Naive thymus-derived CD4-positive, alpha-beta T cell (primary cell): ENCODE results near the gene BATF3. TPM values are rescaled to one million over a fixed set of nuclear protein-coding genes. Genes with fewer than 3 reads are reported as not detected.

ENCODE experiments used
- ATAC-seq: fragments of 150-1000 bp; cut with Tn5 transposase; 2 replicates; pipeline ENCODE4 v1.10.0; 2021; ENCODE audit warnings: mild to moderate bottlenecking, moderate library complexity
- CTCF ChIA-PET: fragments of 350-600 bp; sonication (Branson Sonifier 250); formaldehyde crosslinking; loops from one replicate; lab custom pipeline; 2021; ENCODE audit warnings: antibody characterized with exemption; lab: Charles Lee
- POLR2A ChIA-PET: fragments of 350-600 bp; sonication (Branson Sonifier 250); formaldehyde crosslinking; loops from one replicate; lab custom pipeline; 2021; ENCODE audit warnings: antibody characterized with exemption, inconsistent platforms; lab: Charles Lee
- DNase-seq, 9 donors: peaks; one replicate each; pipeline versions ENCODE4 v3.0.0 to v3.0.0-alpha.2; 2020 to 2022; ENCODE audit warnings: mixed read lengths in 1 of 9
- H3K27ac ChIP-seq: one replicate; pipeline ENCODE4 v1.7.0; 2013; ENCODE audit warnings: mild to moderate bottlenecking, low read depth, low read length, moderate library complexity
- H3K27me3 ChIP-seq, 2 donors: one replicate each; pipeline ENCODE4 v1.7.0; 2013; ENCODE audit warnings: low read length in 2 of 2, mild to moderate bottlenecking in 2 of 2, moderate library complexity in 2 of 2; ENCODE audit not compliant: control insufficient read depth in 2 of 2, insufficient read depth in 2 of 2
- H3K36me3 ChIP-seq, 3 experiments: 1 replicate in 2 of 3; 2 replicates in 1 of 3; pipeline ENCODE4 v1.7.0; 2013; ENCODE audit warnings: low read length in 3 of 3, mild to moderate bottlenecking in 3 of 3, moderate library complexity in 1 of 3; ENCODE audit not compliant: insufficient read depth in 3 of 3, control insufficient read depth in 2 of 3
- H3K4me1 ChIP-seq, 2 donors: one replicate each; pipeline ENCODE4 v1.7.0; 2013; ENCODE audit warnings: low read length in 2 of 2, mild to moderate bottlenecking in 2 of 2, moderate library complexity in 1 of 2; ENCODE audit not compliant: control insufficient read depth in 2 of 2, insufficient read depth in 2 of 2
- H3K4me3 ChIP-seq: 2 replicates; pipeline ENCODE4 v1.7.0; 2013; ENCODE audit warnings: mild to moderate bottlenecking, low read length
- H3K9me3 ChIP-seq, 3 experiments: 1 replicate in 2 of 3; 2 replicates in 1 of 3; pipeline ENCODE4 v1.7.0; 2013; ENCODE audit warnings: low read length in 3 of 3; ENCODE audit not compliant: control insufficient read depth in 2 of 3
- H3K27ac Mint-ChIP-seq, 9 donors: one replicate each; pipeline ENCODE4 v1.8.0; 2020 to 2022; ENCODE audit warnings: mixed read lengths in 9 of 9, mild to moderate bottlenecking in 8 of 9, moderate library complexity in 5 of 9, inconsistent platforms in 2 of 9
- H3K27me3 Mint-ChIP-seq, 5 donors: one replicate each; pipeline ENCODE4 v1.8.0; 2021 to 2022; ENCODE audit warnings: mixed read lengths in 5 of 5, mild to moderate bottlenecking in 1 of 5
- H3K36me3 Mint-ChIP-seq, 5 donors: one replicate each; pipeline ENCODE4 v1.8.0; 2020 to 2022; ENCODE audit warnings: mixed read lengths in 5 of 5, mild to moderate bottlenecking in 3 of 5, inconsistent platforms in 1 of 5
- H3K4me1 Mint-ChIP-seq, 7 donors: one replicate each; pipeline ENCODE4 v1.8.0; 2020 to 2022; ENCODE audit warnings: mixed read lengths in 7 of 7, mild to moderate bottlenecking in 3 of 7, inconsistent platforms in 1 of 7
- H3K4me3 Mint-ChIP-seq, 10 donors: one replicate each; pipeline ENCODE4 v1.8.0; 2020 to 2022; ENCODE audit warnings: mild to moderate bottlenecking in 10 of 10, mixed read lengths in 10 of 10, moderate library complexity in 6 of 10, inconsistent platforms in 2 of 10
- H3K9me3 Mint-ChIP-seq, 11 donors: one replicate each; pipeline ENCODE4 v1.8.0; 2020 to 2022; ENCODE audit warnings: mixed read lengths in 11 of 11, mild to moderate bottlenecking in 4 of 11, inconsistent platforms in 1 of 11, moderate library complexity in 1 of 11
- intact Hi-C, 2 donors: fragments of 100-400 bp; cut with micrococcal nuclease; formaldehyde crosslinking; loops; one replicate each; pipeline ENCODE4 v1.15.1; 2023
- polyA plus RNA-seq, 2 donors: library from polyadenylated mRNA; unstranded; fragments of 300-500 nt; fragmentation: Illumina TruSeq; gene quantifications; one replicate each; pipeline ENCODE4 v1.2.3, GENCODE V29; 2021
- total RNA-seq, 6 experiments: library from RNA in 5 of 6; stranded (reverse) in 5 of 6; gene quantifications; 1 replicate in 5 of 6; 2 replicates in 1 of 6; pipeline ENCODE4 v1.2.3 and lab custom pipeline; 2021 to 2026

BATF3 gene
- total and polyA plus RNA-seq, 7 experiments from 2014 or later, result 0.27 to 40.2 (median 1.1) TPM

- Histone ChIP-seq H3K27me3 (no peaks in the 10 kb centered on the region), H3K4me1 (no peaks in the 10 kb centered on the region), H3K9me3 (no peaks in the 10 kb centered on the region), H3K4me3 (no peak overlapping the region), H3K36me3 (no peaks in the 10 kb centered on the region), H3K27ac (no peak overlapping the region)
- Mint-ChIP-seq H3K4me3 (peak overlapping the region in 1 of 10 donors; percentile 35), H3K27ac (peak overlapping the region in 4 of 9 donors; percentile 8 to 70 (median 19)), H3K36me3 (peaks cover 10 to 33% (median 23%) of the 10 kb centered on the region in 5 donors), H3K4me1 (peaks cover 0 to 40% (median 7%) of the 10 kb centered on the region in 7 donors), H3K9me3 (peaks cover 0 to 18% (median 6%) of the 10 kb centered on the region in 11 donors), H3K27me3 (peaks cover 0 to 13% (median 6%) of the 10 kb centered on the region in 5 donors)
- no peak for ATAC-seq
- ChIA-PET POLR2A (interaction anchor here (1.2 kb wide), 1 partner anchor 21 kb away, joined by 3 read pairs; no protein-coding TSS in a partner anchor), CTCF (no interaction called here)
- intact Hi-C loops, result no loop called here
- DNase-seq, result no peak
These were observed 22.8 kb upstream of the BATF3 start for GRCh38 chr1:212722270-212722957.

- Mint-ChIP-seq H3K27ac (peak overlapping the region in 2 of 9 donors; percentile 10 to 70), H3K27me3 (peaks cover 0 to 18% (median 6%) of the 10 kb centered on the region in 5 donors), H3K4me3 (peak overlapping the region in 1 of 10 donors; percentile 72), H3K9me3 (peaks cover 0 to 18% (median 6%) of the 10 kb centered on the region in 11 donors), H3K36me3 (peaks cover 6 to 29% (median 18%) of the 10 kb centered on the region in 5 donors), H3K4me1 (peaks cover 0 to 37% (median 7%) of the 10 kb centered on the region in 7 donors)
- ChIA-PET POLR2A (no interaction called here), CTCF (no interaction called here)
- no peak overlapping the region for H3K4me3 ChIP-seq
- intact Hi-C loops, result loop anchor here in 1 of 2 donors (2.0 kb wide), 1 partner anchor 23 kb away; the partner anchor contains the start of gene BATF3
- H3K9me3 ChIP-seq, result no peaks in the 10 kb centered on the region
- DNase-seq (peak in 1 of 9 donors; percentile 41), ATAC-seq (no peak)
- no peaks in the 10 kb centered on the region for H3K4me1 ChIP-seq
- H3K27me3 ChIP-seq, result no peaks in the 10 kb centered on the region
- H3K27ac ChIP-seq, result no peak overlapping the region
- H3K36me3 ChIP-seq, result no peaks in the 10 kb centered on the region
These were observed 22.0 kb upstream of the BATF3 start for GRCh38 chr1:212721388-212722247.

GRCh38 chr1:212719633-212720032 lies 20.0 kb upstream of the BATF3 start:
- intact Hi-C loops, result loop anchor here in 1 of 2 donors (2.0 kb wide), 1 partner anchor 21 kb away; the partner anchor contains the start of gene BATF3
- POLR2A ChIA-PET, result no interaction called here
- H3K27ac Mint-ChIP-seq, result no peak overlapping the region
- H3K36me3 Mint-ChIP-seq, result peaks cover 0 to 16% (median 7%) of the 10 kb centered on the region in 5 donors
- H3K4me3 Mint-ChIP-seq, result no peak overlapping the region
- no peaks in the 10 kb centered on the region for H3K36me3 ChIP-seq
- H3K27me3 Mint-ChIP-seq, result peaks cover 0 to 24% (median 6%) of the 10 kb centered on the region in 5 donors
- no peak for DNase-seq
- H3K4me1 ChIP-seq, result no peaks in the 10 kb centered on the region
- peaks cover 0 to 11% (median 4%) of the 10 kb centered on the region in 11 donors for H3K9me3 Mint-ChIP-seq
- no peak overlapping the region for H3K4me3 ChIP-seq
- ATAC-seq, result no peak
- CTCF ChIA-PET, result no interaction called here
- H3K9me3 ChIP-seq, result no peaks in the 10 kb centered on the region
- no peaks in the 10 kb centered on the region for H3K27me3 ChIP-seq
- peaks cover 0 to 33% (median 7%) of the 10 kb centered on the region in 7 donors for H3K4me1 Mint-ChIP-seq
- no peak overlapping the region for H3K27ac ChIP-seq

GRCh38 chr1:212718499-212718898 lies 18.9 kb upstream of the BATF3 start:
- Mint-ChIP-seq H3K27ac (no peak overlapping the region), H3K27me3 (peaks cover 0 to 24% (median 6%) of the 10 kb centered on the region in 5 donors), H3K9me3 (peaks cover 0 to 7% (median 0%) of the 10 kb centered on the region in 11 donors), H3K36me3 (peaks cover 0 to 9% (median 2%) of the 10 kb centered on the region in 5 donors), H3K4me3 (no peak overlapping the region), H3K4me1 (peaks cover 0 to 30% (median 7%) of the 10 kb centered on the region in 7 donors)
- Histone ChIP-seq H3K4me1 (no peaks in the 10 kb centered on the region), H3K27me3 (no peaks in the 10 kb centered on the region), H3K4me3 (no peak overlapping the region), H3K9me3 (no peaks in the 10 kb centered on the region), H3K27ac (no peak overlapping the region), H3K36me3 (no peaks in the 10 kb centered on the region)
- ATAC-seq, result no peak
- no peak for DNase-seq
- CTCF ChIA-PET, result no interaction called here
- intact Hi-C loops, result no loop called here
- POLR2A ChIA-PET, result interaction anchor here (1.0 kb wide), 1 partner anchor 51 kb away, joined by 4 read pairs; no protein-coding TSS in a partner anchor

GRCh38 chr1:212716161-212716560 lies 16.5 kb upstream of the BATF3 start:
- Histone ChIP-seq H3K4me3 (no peak overlapping the region), H3K9me3 (no peaks in the 10 kb centered on the region), H3K27me3 (no peaks in the 10 kb centered on the region), H3K27ac (no peak overlapping the region), H3K36me3 (no peaks in the 10 kb centered on the region), H3K4me1 (no peaks in the 10 kb centered on the region)
- DNase-seq (no peak), ATAC-seq (no peak)
- peaks cover 0 to 5% (median 0%) of the 10 kb centered on the region in 11 donors for H3K9me3 Mint-ChIP-seq
- H3K4me1 Mint-ChIP-seq, result peaks cover 0 to 25% (median 0%) of the 10 kb centered on the region in 7 donors
- no peak overlapping the region for H3K4me3 Mint-ChIP-seq
- POLR2A ChIA-PET, result no interaction called here
- H3K27ac Mint-ChIP-seq, result no peak overlapping the region
- H3K36me3 Mint-ChIP-seq, result peaks cover 0 to 3% (median 0%) of the 10 kb centered on the region in 5 donors
- intact Hi-C loops, result no loop called here
- CTCF ChIA-PET, result interaction anchor here (0.7 kb wide), 1 partner anchor 144 kb away, joined by 3 read pairs; no protein-coding TSS in a partner anchor
- H3K27me3 Mint-ChIP-seq, result peaks cover 0 to 24% (median 6%) of the 10 kb centered on the region in 5 donors

GRCh38 chr1:212713465-212714136 lies 14.0 kb upstream of the BATF3 start:
- Histone ChIP-seq H3K9me3 (no peaks in the 10 kb centered on the region), H3K4me3 (no peak overlapping the region), H3K4me1 (no peaks in the 10 kb centered on the region), H3K36me3 (no peaks in the 10 kb centered on the region), H3K27me3 (no peaks in the 10 kb centered on the region), H3K27ac (no peak overlapping the region)
- H3K4me3 Mint-ChIP-seq, result no peak overlapping the region
- H3K9me3 Mint-ChIP-seq, result peaks cover 0 to 2% (median 0%) of the 10 kb centered on the region in 11 donors
- DNase-seq (no peak), ATAC-seq (no peak)
- ChIA-PET CTCF (no interaction called here), POLR2A (no interaction called here)
- peaks cover 0 to 27% (median 5%) of the 10 kb centered on the region in 5 donors for H3K27me3 Mint-ChIP-seq
- peaks cover 0 to 25% (median 0%) of the 10 kb centered on the region in 7 donors for H3K4me1 Mint-ChIP-seq
- no peak overlapping the region for H3K27ac Mint-ChIP-seq
- peaks cover 0 to 2% (median 0%) of the 10 kb centered on the region in 5 donors for H3K36me3 Mint-ChIP-seq
- intact Hi-C loops, result no loop called here
